T-helper 1 cell treated with Interleukin-12 subunit alpha and Interleukin-12 subunit beta and Interleukin-4 antibody, amounts not matched to agents 30 ng/mL and 1 ng/mL, for 36 hours (primary cell): ENCODE measurements around the gene FARP2. TPM values are rescaled to one million over a fixed set of nuclear protein-coding genes. Genes with fewer than 3 reads are reported as not detected.

Experiments
- intact Hi-C: fragments of 100-400 bp; cut with micrococcal nuclease; formaldehyde crosslinking; loops from one replicate; pipeline ENCODE4 v1.15.1; 2024
- total RNA-seq: library from RNA; stranded (reverse); gene quantifications from 2 replicates; pipeline ENCODE4 v1.2.3, GENCODE V29; 2022

The FARP2 gene
- 20.5 and 21.5 TPM in 2 replicates for total RNA-seq

DNA sequence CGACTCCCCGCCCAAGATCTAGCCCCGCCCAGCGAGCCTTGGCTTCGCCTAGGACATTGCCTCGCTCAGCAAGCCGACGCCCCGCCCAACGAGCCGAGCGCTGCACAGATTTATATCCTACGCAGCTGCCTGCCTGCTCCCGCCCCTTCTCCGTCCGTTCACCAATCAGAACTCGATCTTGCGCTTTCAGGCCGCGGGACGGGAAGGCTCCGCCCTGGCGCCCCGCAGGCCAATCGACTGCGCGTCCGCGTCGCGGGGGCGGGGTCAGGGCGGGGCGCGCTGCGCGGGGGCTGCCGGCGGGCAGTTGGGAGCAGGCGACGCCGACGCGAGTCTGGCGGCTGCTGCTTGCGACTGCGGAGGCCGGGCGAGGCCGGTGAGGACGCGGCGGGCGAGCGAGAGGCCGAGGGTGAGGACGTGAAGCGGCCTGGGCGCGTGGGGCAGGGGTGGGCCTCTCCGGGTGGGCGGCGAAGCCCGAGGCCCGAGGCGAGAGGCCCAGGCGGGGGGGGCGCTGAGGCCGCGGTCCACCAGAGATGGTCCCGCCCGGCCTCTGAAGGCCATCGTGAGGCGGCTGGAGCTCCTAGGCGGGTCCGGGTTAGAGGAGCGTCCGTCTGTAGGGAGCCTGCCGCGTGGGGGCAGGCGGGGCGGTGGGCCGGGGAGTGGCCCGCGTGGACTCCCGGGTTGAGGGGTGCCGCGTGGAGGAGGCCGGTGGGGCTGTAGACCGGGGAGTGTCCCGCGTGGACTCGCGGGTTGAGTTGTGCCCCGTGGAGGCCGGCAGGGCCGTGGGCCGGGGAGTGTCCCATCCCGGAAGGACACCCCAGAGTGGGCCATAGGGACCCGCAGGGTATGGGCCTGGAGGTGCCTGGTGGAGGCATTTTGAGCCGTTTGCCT lies at the start of gene FARP2:
FARP2 (plus strand) TSS at position 303 of the 888 bp plus-strand sequence. CDS start 16,823 bp downstream, outside the sequence.
- intact Hi-C loops = loop anchor here (1.0 to 5.0 kb wide), 16 partner anchors 41 to 789 kb away; partner anchors contain the start of genes D2HGDH, DTYMK, HDLBP and ING5

DNA sequence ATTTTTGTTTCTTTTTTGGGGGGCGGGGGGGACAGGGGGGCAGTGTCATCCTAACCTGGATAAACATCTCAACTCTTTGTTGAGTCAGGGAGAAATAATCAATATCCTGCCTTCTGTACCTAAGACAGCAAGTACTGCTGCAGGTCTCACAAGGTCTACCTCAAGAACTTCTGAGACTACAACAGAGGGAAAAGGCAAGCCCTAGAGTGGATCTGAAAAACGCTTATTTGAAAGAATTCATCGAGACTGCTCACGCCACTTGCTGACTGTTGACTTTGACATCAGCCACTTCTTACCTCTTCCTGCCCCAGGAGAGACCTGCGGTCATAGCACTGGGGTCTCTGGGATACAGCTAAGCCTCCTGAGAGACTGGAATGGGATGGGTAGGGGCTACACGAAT lies 49.0 kb upstream of the FARP2 start:
- intact Hi-C loops = no loop called here

DNA sequence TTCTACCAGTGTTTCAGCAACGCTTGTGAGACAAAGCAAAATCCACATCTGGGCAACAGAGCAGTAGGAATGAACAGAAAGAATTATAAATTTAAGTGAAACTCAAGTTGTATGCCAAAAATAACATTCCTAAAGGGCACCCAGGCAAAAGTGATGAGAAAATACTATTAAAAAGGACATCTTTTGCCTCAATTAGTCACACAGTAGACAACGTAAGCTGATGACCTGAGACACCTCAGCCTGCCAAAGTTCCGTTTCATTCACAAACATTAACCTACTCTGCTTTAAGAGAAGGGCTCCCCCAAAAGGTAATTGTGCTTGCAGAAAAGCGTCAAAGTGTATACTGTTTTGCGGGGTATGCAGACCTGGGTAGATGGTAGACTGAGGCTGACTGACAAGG lies 47.8 kb upstream of the FARP2 start:
- intact Hi-C loops = no loop called here

DNA sequence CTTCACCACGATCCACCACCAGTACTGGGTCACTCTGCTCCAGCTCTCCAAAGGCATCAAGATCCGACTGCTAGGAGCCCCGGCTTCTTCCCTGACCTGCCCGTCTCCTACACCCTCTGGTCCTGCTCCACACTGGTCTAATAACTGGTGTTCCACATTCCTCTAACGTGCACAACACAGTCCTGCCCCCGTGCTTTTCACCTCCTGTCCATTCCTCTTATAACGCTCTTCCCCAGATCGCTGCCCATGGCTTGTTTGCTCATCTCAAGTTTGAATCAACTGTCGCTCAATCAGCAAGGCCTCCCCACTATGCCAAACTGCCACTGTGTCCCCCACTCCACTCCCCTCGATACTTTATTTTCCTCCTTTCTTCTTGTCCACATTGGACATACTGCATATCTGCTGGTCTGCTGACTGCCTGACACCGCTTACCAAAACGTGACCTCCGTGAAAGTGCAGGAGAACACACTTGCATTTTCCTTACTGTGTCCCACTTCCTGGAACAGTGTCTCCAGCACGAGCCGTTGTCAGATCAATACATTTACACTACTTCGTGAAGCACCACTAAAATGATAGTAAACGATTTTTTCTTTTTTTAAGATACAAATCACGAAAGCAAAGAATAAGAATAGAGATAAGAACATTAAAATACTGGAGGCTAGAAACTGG lies 47.1 kb upstream of the FARP2 start:
- intact Hi-C loops = loop anchor here (1.0 kb wide), 1 partner anchor 10 kb away; no protein-coding TSS in a partner anchor

DNA sequence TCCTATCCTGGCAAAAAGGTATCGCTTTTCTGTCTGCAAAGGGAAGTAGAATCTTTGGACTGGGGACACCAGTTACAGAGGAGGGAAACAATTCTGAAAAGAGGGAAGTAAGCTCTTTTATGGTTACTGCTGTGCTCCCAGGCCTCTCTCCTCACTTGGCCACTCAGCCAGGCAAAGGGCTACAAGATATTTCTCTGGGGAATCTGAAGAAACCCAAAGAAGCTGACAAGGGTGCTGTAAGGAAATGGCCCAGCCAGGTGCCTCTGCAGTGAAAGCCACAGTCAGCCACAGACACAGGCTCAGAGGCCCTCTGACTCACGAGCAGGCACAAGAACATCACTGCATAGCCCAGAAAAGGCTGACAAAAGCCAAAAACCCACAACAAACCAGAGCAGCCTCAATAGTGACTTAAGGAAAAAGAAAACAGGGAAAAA lies 46.4 kb upstream of the FARP2 start:
- intact Hi-C loops = loop anchor here (1.0 kb wide), 1 partner anchor 10 kb away; no protein-coding TSS in a partner anchor

DNA sequence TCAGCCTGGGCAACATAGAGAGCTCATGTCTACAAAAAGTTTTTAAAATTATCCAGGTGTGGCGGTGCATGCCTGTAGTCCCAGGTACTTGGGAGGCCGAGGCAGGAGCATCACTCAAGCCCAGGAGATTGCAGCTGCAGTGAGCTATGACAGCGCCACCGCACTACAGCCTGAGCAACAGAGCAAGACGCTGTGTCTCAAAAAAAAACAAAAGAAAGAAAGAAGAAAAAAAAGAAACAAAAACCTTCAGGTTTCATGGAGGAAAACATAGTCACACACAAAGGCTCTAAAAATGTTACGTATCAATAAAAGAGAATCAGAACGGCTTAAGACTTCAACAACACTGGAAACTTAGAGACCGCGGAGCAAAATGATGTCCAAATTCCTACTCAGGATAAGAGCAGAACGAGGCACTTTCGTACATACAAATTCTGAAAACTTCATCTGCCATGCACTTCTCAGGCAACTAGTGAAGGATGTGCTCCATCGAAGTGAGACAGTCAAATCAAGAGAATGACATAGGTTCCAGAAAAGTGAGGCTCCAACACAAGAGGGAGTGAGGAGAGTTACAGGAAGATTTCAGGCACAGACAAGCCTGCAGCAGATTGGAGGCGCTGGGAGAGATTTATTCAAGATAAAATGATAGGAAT lies 45.0 kb upstream of the FARP2 start:
- intact Hi-C loops = no loop called here

DNA sequence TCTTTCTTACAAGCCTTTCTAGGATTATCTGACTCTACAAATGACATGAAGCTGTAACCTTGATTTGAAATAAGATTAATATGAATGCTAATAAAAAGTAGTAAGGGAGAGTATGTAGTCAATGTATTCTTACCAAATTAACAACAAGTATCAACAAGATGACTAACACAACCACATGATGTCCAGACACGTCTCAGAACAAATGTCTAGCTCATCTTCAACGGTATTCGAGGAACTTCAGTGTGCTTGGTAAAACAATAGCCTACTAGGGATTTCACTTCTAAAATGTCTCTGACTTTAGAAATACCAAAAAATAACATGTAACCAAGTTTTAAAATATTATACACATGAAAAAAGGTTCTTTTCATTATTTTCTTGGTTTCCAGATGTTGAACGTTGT lies 44.0 kb upstream of the FARP2 start:
- intact Hi-C loops = no loop called here

- intact Hi-C loops = loop anchor here (2.0 kb wide), 2 partner anchors 95 to 421 kb away; partner anchors contain the start of gene D2HGDH
Observed at GRCh38 chr2:241313543-241314095, 42.5 kb upstream of the FARP2 start.

DNA sequence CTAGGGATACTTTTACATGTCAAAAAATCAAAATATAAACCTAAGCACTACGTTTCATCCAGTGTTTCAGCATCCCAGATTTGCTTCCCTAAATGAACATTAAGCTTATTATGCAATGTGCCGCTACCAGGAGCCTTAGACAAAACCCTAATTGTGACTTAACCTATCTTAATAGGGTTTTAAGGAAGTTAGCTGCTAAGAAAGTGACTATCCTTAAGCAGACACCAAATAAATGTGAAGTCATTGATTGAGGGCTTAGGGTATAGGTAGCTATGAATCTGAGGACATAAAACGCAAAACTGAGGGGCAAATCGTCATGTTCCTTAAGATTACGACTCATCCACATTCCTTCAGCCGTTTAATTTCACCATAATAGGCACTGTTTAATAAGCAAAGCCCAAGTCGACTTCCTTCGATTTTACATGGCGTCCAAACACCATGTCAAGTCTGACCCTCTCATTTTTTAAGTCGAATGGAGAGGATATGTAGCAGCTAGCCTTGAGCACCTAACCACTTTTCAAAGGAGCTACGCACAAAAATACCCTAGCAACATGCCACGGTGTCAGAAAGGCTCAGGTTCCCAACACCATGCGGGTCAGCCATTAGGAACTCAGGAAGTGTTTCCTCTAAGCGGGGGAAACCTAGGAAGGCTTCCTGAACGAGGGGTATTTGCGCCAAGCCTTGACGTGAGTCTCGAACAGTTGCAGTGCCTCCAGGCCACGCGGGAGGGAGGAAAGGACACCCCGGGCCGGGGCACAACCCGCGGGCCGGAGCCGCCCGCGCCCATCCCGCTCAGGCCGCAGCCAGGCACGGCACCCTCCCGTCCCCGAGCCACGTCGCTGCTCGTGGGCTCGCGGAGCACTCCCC lies 41.6 kb upstream of the FARP2 start:
- intact Hi-C loops = loop anchor here (1.0 to 5.0 kb wide), 18 partner anchors 42 to 753 kb away; partner anchors contain the start of genes ATG4B, CAPN10, D2HGDH and DTYMK

GRCh38 chr2:241315093-241315878 lies 40.8 kb upstream of the FARP2 start, which contains the start of gene HDLBP:
HDLBP (minus strand) TSS chr2:241315672; CDS start chr2:241266869, 48,803 bp downstream.
- intact Hi-C loops = loop anchor here (1.0 to 5.0 kb wide), 18 partner anchors 41 to 754 kb away; partner anchors contain the start of genes ATG4B, CAPN10, D2HGDH and DTYMK

GRCh38 chr2:241315879-241316631 lies 40.0 kb upstream of the FARP2 start, which contains the start of gene SEPTIN2:
SEPTIN2 (plus strand) TSS chr2:241315925; CDS start chr2:241324233, 8,308 bp downstream.
- intact Hi-C loops = loop anchor here (1.0 to 5.0 kb wide), 21 partner anchors 20 to 755 kb away; partner anchors contain the start of genes ATG4B, CAPN10, D2HGDH and DTYMK

GRCh38 chr2:241316825-241317224 lies 39.3 kb upstream of the FARP2 start:
- intact Hi-C loops = loop anchor here (1.0 to 5.0 kb wide), 4 partner anchors 19 to 300 kb away; no protein-coding TSS in a partner anchor

DNA sequence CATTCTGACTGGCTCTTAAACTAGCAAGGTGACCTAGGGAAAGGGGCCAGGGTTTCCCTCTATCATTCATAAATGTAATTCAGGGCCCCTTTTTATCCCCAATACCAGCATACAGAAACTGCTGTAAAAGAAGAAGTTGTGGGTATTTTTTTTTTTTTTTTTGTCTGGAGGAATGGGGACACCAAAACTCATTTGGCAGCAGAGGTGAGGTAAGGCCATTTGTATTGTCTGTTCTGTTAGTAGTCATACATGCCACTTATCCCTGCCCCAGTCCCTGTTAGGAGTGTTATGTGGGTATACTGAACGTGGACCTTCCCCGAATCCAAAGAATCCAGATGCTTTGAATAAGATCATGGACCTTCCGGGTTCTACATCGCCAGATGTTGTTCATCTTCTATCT lies 38.7 kb upstream of the FARP2 start:
- intact Hi-C loops = loop anchor here (5.0 kb wide), 1 partner anchor 280 kb away; no protein-coding TSS in a partner anchor

GRCh38 chr2:241318830-241319229 lies 37.3 kb upstream of the FARP2 start:
- intact Hi-C loops = loop anchor here (5.0 kb wide), 1 partner anchor 282 kb away; no protein-coding TSS in a partner anchor

DNA sequence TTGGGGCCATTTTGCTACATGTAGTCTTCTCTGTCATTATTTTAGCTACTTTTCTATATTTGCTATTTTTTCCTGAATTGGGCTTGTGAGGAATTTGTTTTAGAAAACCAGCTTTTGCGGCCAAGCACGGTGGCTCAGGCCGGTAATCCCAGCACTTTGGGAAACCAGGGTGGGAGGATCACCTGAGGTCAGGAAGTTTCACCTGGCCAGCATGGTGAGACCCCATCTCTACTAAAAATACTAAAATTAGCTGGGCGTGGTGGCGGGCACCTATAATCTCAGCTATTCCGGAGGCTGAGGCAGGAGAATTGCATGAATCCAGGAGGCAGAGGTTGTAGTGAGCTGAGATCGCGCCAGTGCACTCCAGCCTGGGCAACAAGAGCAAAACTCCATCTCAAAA lies 35.7 kb upstream of the FARP2 start:
- intact Hi-C loops = no loop called here

GRCh38 chr2:241321033-241321432 lies 35.1 kb upstream of the FARP2 start:
- intact Hi-C loops = no loop called here

DNA sequence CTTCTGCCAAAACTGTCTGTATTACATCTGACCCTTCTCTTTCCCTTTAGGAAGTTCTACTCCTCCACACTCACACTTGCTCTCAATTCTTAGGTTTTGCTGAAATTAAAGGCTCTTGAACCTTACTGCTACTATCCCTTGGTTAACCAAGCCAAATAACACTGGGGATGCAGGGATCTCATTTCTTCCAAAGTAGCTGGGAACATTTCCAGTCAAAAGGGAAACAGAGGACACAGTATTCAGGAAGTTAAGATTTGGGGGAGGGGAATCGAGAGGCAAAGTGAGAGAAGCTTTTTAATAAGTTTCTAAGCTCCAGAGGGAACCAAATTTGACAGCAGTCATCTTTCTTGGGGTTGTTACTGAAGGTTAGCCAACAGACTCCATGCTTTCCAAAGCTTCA lies 34.2 kb upstream of the FARP2 start:
- intact Hi-C loops = no loop called here

- intact Hi-C loops = no loop called here
Observed at GRCh38 chr2:241323778-241324177, 32.3 kb upstream of the FARP2 start.
